CD14-positive monocyte (primary cell): ENCODE measurements around the gene HSPA4L. TPM values are rescaled to one million over a fixed set of nuclear protein-coding genes. Genes with fewer than 3 reads are reported as not detected.

Experiments
- DNase-seq, 3 donors: peaks; one replicate each; pipeline ENCODE4 v3.0.0-alpha.2; 2011 to 2022
- H2AFZ ChIP-seq: 2 replicates; pipeline ENCODE4 v1.6.0; 2012; ENCODE audit warnings: mild to moderate bottlenecking, low read depth, low read length, inconsistent platforms; ENCODE audit not compliant: insufficient read depth, poor library complexity, severe bottlenecking
- H3K27ac ChIP-seq, 2 donors: 1 replicate in 1 of 2; 2 replicates in 1 of 2; pipeline ENCODE4 v1.5.1; 2012 to 2013; ENCODE audit warnings: low read length in 2 of 2, control low read depth in 1 of 2, inconsistent platforms in 1 of 2, low read depth in 1 of 2, mild to moderate bottlenecking in 1 of 2
- H3K27me3 ChIP-seq, 2 donors: one replicate each; pipeline versions ENCODE4 v1.6.0 to v1.6.1; 2011 to 2013; ENCODE audit warnings: low read length in 2 of 2; ENCODE audit not compliant: control insufficient read depth in 2 of 2, insufficient read depth in 2 of 2
- H3K36me3 ChIP-seq, 2 donors: replicated peaks in 1 of 2; 1 replicate in 1 of 2; 2 replicates in 1 of 2; pipeline versions ENCODE4 v1.5.1 to v1.6.1; 2012 to 2013; ENCODE audit warnings: low read length in 2 of 2, control low read depth in 1 of 2, inconsistent platforms in 1 of 2, mild to moderate bottlenecking in 1 of 2; ENCODE audit not compliant: insufficient read depth in 2 of 2, control insufficient read depth in 1 of 2
- H3K4me1 ChIP-seq, 2 donors: 1 replicate in 1 of 2; 2 replicates in 1 of 2; pipeline versions ENCODE4 v1.5.1 to v1.6.1; 2012 to 2013; ENCODE audit warnings: low read length in 2 of 2, control low read depth in 1 of 2, inconsistent platforms in 1 of 2, mild to moderate bottlenecking in 1 of 2, moderate library complexity in 1 of 2; ENCODE audit not compliant: insufficient read depth in 2 of 2, control insufficient read depth in 1 of 2
- H3K4me2 ChIP-seq: replicated peaks from 2 replicates; pipeline ENCODE3; 2012; ENCODE audit warnings: low read length, moderate library complexity, mild to moderate bottlenecking; ENCODE audit not compliant: poor library complexity, severe bottlenecking; ENCODE audit errors: extremely low read depth
- H3K4me3 ChIP-seq, 3 experiments: fragments of 200-600 bp in 1 of 3; sonication (generic) in 1 of 3; replicated peaks in 1 of 3; 1 replicate in 2 of 3; 2 replicates in 1 of 3; pipeline ENCODE4 v1.5.1; 2011 to 2013; ENCODE audit warnings: low read length in 3 of 3, mild to moderate bottlenecking in 3 of 3, control low read depth in 2 of 3, low read depth in 2 of 3, inconsistent platforms in 1 of 3, moderate library complexity in 1 of 3
- H3K79me2 ChIP-seq: 2 replicates; pipeline ENCODE4 v1.6.0; 2012; ENCODE audit warnings: mild to moderate bottlenecking, control low read depth, inconsistent platforms, low read length, moderate library complexity; ENCODE audit not compliant: insufficient read depth
- H3K9ac ChIP-seq: 2 replicates; pipeline ENCODE4 v1.6.0; 2017; ENCODE audit warnings: low read length, mild to moderate bottlenecking; ENCODE audit not compliant: insufficient read depth, poor library complexity, severe bottlenecking
- H3K9me3 ChIP-seq, 2 donors: replicated peaks in 1 of 2; 1 replicate in 1 of 2; 2 replicates in 1 of 2; pipeline versions ENCODE4 v1.5.1 to v1.6.1; 2012 to 2013; ENCODE audit warnings: low read length in 2 of 2, control low read depth in 1 of 2; ENCODE audit not compliant: control insufficient read depth in 1 of 2, insufficient read depth in 1 of 2
- H4K20me1 ChIP-seq: 2 replicates; pipeline ENCODE4 v1.6.0; 2012; ENCODE audit warnings: mild to moderate bottlenecking, low read length, control low read depth, moderate library complexity; ENCODE audit not compliant: insufficient read depth
- H3K27ac Mint-ChIP-seq, 7 donors: one replicate each; pipeline ENCODE4 v1.8.0; 2020; ENCODE audit warnings: mild to moderate bottlenecking in 7 of 7, mixed read lengths in 7 of 7, moderate library complexity in 6 of 7, inconsistent platforms in 2 of 7
- H3K27me3 Mint-ChIP-seq, 3 donors: one replicate each; pipeline ENCODE4 v1.8.0; 2021 to 2022; ENCODE audit warnings: low read depth in 3 of 3, mild to moderate bottlenecking in 3 of 3, mixed read lengths in 3 of 3, moderate library complexity in 3 of 3, inconsistent platforms in 1 of 3
- H3K36me3 Mint-ChIP-seq, 2 donors: one replicate each; pipeline ENCODE4 v1.8.0; 2020; ENCODE audit warnings: mixed read lengths in 2 of 2, inconsistent platforms in 1 of 2, mild to moderate bottlenecking in 1 of 2
- H3K4me1 Mint-ChIP-seq: one replicate; pipeline ENCODE4 v1.8.0; 2020; ENCODE audit warnings: mild to moderate bottlenecking, mixed read lengths
- H3K4me3 Mint-ChIP-seq, 2 donors: one replicate each; pipeline ENCODE4 v1.8.0; 2020; ENCODE audit warnings: mild to moderate bottlenecking in 2 of 2, mixed read lengths in 2 of 2, moderate library complexity in 1 of 2
- H3K9me3 Mint-ChIP-seq, 7 donors: one replicate each; pipeline ENCODE4 v1.8.0; 2020 to 2022; ENCODE audit warnings: mixed read lengths in 7 of 7, mild to moderate bottlenecking in 6 of 7, moderate library complexity in 6 of 7, inconsistent platforms in 2 of 7
- WGBS: methylation state at CpG from one replicate; pipeline ENCODE4 v1.1.5; 2013; ENCODE audit warnings: missing lambda C conversion rate; ENCODE audit not compliant: insufficient coverage; 5-methylcytosine and 5-hydroxymethylcytosine counted together
- intact Hi-C, 2 donors: fragments of 100-400 bp; cut with micrococcal nuclease; formaldehyde crosslinking; loops; one replicate each; pipeline versions ENCODE4 v1.15.0 to v1.15.1; 2023
- polyA plus RNA-seq, 3 donors: library from polyadenylated mRNA; depleted of rRNA in 1 of 3; unstranded in 2 of 3; stranded (reverse) in 1 of 3; fragments of 300-500 nt in 2 of 3; fragments of >200 nt in 1 of 3; fragmentation: Illumina TruSeq in 2 of 3; gene quantifications; 1 replicate in 2 of 3; 2 replicates in 1 of 3; pipeline ENCODE4 v1.2.3, GENCODE V29; 2012 to 2021
- TF ChIP-seq, protein P1 (sequence below): fragments of 200-600 bp; IDR thresholded peaks from one replicate; pipeline ENCODE4 v1.8.0; 2022; ENCODE audit warnings: antibody characterized with exemption, mild to moderate bottlenecking

Gene HSPA4L
- polyA plus RNA-seq, 3 donors: 0.04 TPM; not detected in 2

DNA sequence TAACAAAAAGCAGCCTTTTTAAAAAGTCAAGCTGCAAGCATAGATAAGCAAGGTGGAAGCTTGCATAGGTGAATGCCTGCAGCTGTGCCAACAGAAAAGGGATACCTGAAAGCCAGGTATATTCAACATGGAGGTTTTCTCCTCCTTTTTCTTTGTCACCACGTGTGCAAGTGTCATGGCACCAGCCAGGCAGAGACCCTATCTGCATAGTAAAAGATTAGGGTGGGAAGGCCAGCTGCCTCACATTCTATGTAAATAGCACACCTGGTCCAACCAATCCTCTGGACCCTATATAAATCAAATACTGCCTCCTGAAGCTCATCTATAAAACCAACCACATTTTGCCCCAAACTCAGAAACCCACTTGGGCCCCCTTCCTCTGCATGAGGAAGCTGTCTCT, 70.5 kb downstream of the HSPA4L start:
- intact Hi-C loops: no loop called here
- WGBS: no CpG with 5 or more reads among the region's 1 CpG
- H3K27me3 Mint-ChIP-seq: peaks cover 0 to 2% (median 0%) of the 10 kb centered on the region in 3 donors

DNA sequence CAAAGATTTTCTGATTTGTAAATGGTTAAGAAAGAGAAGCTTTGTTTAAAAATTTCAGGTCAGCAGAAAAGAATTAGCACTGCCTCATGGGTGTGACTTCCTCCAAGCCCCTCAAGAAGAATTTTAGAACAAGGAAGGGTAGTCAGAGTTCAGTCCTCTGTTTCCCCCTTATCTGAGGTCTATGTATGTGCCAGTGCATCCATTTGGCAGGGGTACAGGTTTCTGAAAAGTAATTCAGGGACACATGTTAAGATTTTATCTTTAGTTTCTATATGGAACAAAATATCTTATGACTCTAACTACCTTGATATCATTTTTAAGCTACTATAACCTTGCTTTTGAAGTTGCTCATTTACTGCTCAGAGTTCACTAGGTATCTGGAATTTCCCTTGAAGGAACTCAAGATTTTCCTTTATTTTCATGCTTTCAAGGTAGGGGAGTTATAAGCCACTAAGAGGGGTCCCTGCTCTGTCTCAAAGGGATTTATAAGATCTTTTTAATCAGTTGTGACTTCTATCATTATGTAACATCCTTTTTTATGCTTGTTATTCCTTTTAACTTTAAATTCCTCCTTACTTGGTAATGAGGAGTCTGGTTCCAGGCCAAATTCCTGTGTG, 74.2 kb downstream of the HSPA4L start:
- Mint-ChIP-seq H3K4me1 (no peaks in the 10 kb centered on the region), H3K36me3 (peaks cover 10 to 22% of the 10 kb centered on the region in 2 donors)
- H3K9ac ChIP-seq: no peak overlapping the region

More for the DNA sequence above, 70.5 kb downstream of the HSPA4L start:
- H3K4me1 ChIP-seq: no peaks in the 10 kb centered on the region
- H3K9ac ChIP-seq: no peak overlapping the region
- no peaks in the 10 kb centered on the region for H3K27me3 ChIP-seq
- H3K36me3 ChIP-seq: no peaks in the 10 kb centered on the region
- no peaks in the 10 kb centered on the region for H4K20me1 ChIP-seq
- H3K4me1 Mint-ChIP-seq: no peaks in the 10 kb centered on the region
- H3K27ac ChIP-seq: no peak overlapping the region
- H3K9me3 Mint-ChIP-seq: peaks cover 26 to 51% (median 43%) of the 10 kb centered on the region in 7 donors
- H2AFZ ChIP-seq: no peak overlapping the region
- peaks cover 22 to 37% of the 10 kb centered on the region in 2 donors for H3K9me3 ChIP-seq
- TF ChIP-seq, protein P1, sequence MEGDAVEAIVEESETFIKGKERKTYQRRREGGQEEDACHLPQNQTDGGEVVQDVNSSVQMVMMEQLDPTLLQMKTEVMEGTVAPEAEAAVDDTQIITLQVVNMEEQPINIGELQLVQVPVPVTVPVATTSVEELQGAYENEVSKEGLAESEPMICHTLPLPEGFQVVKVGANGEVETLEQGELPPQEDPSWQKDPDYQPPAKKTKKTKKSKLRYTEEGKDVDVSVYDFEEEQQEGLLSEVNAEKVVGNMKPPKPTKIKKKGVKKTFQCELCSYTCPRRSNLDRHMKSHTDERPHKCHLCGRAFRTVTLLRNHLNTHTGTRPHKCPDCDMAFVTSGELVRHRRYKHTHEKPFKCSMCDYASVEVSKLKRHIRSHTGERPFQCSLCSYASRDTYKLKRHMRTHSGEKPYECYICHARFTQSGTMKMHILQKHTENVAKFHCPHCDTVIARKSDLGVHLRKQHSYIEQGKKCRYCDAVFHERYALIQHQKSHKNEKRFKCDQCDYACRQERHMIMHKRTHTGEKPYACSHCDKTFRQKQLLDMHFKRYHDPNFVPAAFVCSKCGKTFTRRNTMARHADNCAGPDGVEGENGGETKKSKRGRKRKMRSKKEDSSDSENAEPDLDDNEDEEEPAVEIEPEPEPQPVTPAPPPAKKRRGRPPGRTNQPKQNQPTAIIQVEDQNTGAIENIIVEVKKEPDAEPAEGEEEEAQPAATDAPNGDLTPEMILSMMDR: no peak
- no peak overlapping the region for H3K4me3 ChIP-seq
- H3K27ac Mint-ChIP-seq: no peak overlapping the region
- H3K4me3 Mint-ChIP-seq: no peak overlapping the region
- H3K79me2 ChIP-seq: no peaks in the 10 kb centered on the region
- peaks cover 7 to 23% of the 10 kb centered on the region in 2 donors for H3K36me3 Mint-ChIP-seq
- no peak overlapping the region for H3K4me2 ChIP-seq
- DNase-seq: no peak

More for the DNA sequence above, 74.2 kb downstream of the HSPA4L start:
- Mint-ChIP-seq H3K4me3 (no peak overlapping the region), H3K27me3 (peaks cover 0 to 2% (median 0%) of the 10 kb centered on the region in 3 donors), H3K27ac (no peak overlapping the region), H3K9me3 (peaks cover 20 to 36% (median 28%) of the 10 kb centered on the region in 7 donors)
- H3K27me3 ChIP-seq: no peaks in the 10 kb centered on the region
- TF ChIP-seq, protein P1: no peak
- H3K27ac ChIP-seq: no peak overlapping the region
- no peaks in the 10 kb centered on the region for H3K4me1 ChIP-seq
- H3K79me2 ChIP-seq: no peaks in the 10 kb centered on the region
- no peaks in the 10 kb centered on the region for H4K20me1 ChIP-seq
- no peak overlapping the region for H3K4me3 ChIP-seq
- peaks cover 8 to 12% of the 10 kb centered on the region in 2 donors for H3K9me3 ChIP-seq
- H3K4me2 ChIP-seq: no peak overlapping the region
- H3K36me3 ChIP-seq: no peaks in the 10 kb centered on the region
- intact Hi-C loops: no loop called here
- no peak overlapping the region for H2AFZ ChIP-seq
- DNase-seq: no peak
